GM13976 (cell line): ENCODE measurements around the gene CD2AP.

ENCODE experiments used
- DNase-seq: peaks from one replicate; pipeline ENCODE4 v3.0.0; 2012; ENCODE audit warnings: low spot score
- CTCF ChIP-seq: IDR thresholded peaks from 2 replicates; pipeline ENCODE4 v1.5.1; 2012; ENCODE audit warnings: borderline replicate concordance, mild to moderate bottlenecking; ENCODE audit not compliant: insufficient read depth; ENCODE audit errors: extremely low read depth, missing control alignments, control extremely low read depth
- in situ Hi-C: fragments of 300-500 bp; cut with MboI; formaldehyde crosslinking; loops from one replicate; pipeline ENCODE4 v1.12.0; 2022; ENCODE audit warnings: low sequenced_read_pairs, mixed read lengths, inconsistent platforms; ENCODE audit not compliant: unreplicated experiment

Gene CD2AP

DNA sequence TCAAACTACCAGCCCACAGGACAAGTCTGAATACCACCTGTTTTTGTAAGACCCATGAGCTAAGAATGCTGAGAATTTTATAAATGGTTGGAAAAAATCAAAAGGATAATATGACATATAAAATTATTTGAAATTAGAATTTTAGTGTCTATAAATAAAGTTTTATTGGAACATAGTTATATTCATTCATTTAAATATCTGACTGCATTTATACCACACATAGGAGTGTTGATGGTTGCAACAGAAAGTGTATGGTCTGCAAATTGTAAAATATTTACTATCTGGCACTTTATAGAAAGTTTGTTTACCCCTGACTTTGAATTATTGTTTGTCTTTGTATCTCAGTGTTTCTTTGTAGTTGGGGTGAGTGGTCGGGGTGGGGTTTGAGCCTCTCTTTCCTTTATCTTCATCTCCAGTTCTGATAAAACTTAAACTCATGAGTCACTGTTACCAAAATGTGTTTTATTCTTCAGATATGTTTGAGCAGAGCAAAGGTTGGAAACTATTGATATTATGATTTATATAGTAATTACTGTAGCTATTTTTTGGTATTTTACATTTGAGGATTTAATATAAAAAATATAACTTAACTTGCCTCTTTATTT lies 55.5 kb downstream of the CD2AP start:
- in situ Hi-C loops, result no loop called here
- no peak for TF ChIP-seq CTCF
- DNase-seq, result no peak

DNA sequence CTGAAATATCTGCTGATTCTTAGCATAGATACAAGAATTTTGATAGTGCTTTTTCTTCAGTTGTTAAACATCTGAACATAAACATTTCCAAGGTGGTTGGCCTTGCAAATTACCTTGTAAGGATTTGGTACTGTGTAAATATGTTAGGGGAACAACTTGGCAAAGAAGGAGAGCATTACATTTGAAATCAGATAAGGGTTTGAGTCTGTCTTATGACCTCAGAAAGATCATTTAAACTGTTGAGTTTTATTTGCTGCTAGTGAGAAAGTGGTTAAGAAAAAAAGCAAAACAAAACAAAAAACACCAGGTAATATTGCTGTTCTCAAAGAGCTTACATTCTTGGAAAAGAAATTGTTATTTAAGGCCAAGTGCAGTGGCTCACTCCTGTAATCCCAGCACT lies 56.5 kb downstream of the CD2AP start:
- TF ChIP-seq CTCF, result no peak
- in situ Hi-C loops, result no loop called here
- DNase-seq, result no peak

- TF ChIP-seq CTCF, result no peak
- in situ Hi-C loops, result no loop called here
- no peak for DNase-seq
Observed at GRCh38 chr6:47535316-47536225, 58.0 kb downstream of the CD2AP start.

GRCh38 chr6:47536816-47537401 lies 59.3 kb downstream of the CD2AP start:
- in situ Hi-C loops, result no loop called here
- no peak for TF ChIP-seq CTCF
- no peak for DNase-seq

DNA sequence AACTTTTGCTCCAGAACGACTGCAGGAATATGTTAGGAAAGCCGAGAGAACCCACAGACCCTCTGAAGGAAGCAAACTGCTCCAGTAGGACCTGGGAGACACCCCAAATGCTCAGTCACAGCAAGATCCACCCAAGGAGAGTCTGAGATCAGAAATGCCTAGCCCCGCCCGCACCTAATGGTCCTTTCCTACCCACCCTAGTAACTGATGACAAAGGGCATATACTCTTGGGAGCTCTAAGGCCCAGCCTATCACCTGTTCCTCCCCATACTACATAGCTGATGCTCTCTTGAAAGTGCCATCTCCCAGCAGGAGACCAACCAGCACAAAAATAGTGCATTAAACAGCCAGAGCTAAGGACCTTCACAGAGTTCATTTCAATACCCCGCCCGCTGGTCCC lies 67.6 kb downstream of the CD2AP start:
- no peak for TF ChIP-seq CTCF
- no peak for DNase-seq
- in situ Hi-C loops, result no loop called here

- no peak for TF ChIP-seq CTCF
- in situ Hi-C loops, result no loop called here
- DNase-seq, result no peak
Observed at GRCh38 chr6:47551670-47552069, 74.1 kb downstream of the CD2AP start.
